Stimulated activated CD4-positive, alpha-beta T cell treated with anti-CD3 and anti-CD28 coated beads, Interleukin-2, amount 100 ng/mL, for 4 hours (primary cell): ENCODE measurements around the gene CEP295NL.
"Not testable (repeated sequence)": the region's sequence is repeated elsewhere in the genome, so short reads cannot be mapped to it uniquely, and the experiment has no call there.

Experiments
- DNase-seq: peaks from one replicate; pipeline ENCODE4 v3.0.0-alpha.2; 2020; ENCODE audit warnings: low read depth

The CEP295NL gene

GRCh38 chr17:78905116-78905515 lies 2.1 kb upstream of the CEP295NL start:
- no peak for DNase-seq

DNA sequence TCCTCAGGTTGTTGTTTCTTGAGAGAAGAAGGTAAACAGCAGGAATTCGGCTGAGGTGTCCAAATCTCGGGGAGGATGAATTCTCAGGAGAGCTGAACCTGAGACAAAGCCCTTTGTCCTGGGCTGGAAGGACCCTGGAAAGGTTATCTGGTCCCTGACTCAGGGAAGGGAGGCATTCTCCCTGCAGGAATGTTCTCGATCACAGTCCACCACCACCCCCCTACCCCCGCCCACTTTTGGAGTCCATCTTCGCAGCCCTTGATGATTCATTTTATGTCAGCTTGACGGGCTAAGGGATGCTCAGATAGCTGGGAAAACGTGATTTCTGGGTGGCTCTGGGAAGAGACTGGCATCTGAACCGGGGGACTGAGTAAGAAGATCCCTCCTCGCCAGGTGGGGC lies 1.4 kb upstream of the CEP295NL start:
- no peak for DNase-seq

GRCh38 chr17:78902231-78902630 lies 770 bp downstream of the CEP295NL start:
- not testable (repeated sequence) for DNase-seq

- no peak for DNase-seq
These were observed 1.2 kb downstream of the CEP295NL start for GRCh38 chr17:78901806-78902205.

GRCh38 chr17:78900816-78901215 lies 2.2 kb downstream of the CEP295NL start:
- DNase-seq, result no peak

DNA sequence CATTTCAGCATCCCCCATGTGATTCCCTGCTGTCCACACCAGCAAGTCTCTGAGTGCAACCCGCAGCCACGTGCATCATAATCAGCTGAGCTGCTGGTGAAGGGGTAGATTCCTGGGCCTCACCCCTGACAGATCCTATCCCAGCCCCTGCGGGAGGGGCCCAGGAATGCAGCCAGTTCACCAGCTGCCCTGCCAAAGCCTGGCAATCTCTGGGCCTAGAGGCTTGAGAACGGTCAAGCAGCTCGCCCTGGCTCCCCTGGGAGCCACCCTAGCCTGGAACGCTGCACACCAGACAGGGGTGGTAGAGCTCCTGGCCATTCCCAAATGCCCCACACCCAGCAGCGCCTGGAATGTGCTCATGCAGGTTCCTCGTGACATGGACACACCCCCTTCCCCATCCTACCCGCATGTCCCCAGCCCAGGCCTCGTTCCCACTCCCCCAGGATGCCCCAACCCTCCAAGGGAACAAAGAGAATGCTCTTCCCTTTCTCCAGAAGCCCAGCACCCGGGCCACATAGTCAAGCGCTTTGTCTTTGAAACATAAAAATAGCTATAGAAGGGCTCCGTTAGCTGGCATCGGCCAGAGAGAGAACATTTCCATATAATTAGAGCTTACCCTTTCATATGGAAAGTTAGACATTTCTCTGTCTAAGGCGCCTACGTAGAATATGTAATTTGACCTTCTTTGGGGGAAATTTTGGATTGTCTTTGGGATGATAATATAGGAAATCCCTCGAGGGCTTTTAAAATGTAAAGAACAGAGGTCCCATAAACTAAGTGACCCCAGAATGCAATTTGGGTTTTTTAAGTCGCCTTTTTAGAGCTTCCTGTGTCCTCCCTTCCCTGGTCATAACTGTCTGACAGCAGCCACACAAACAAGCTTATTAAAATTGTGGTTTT lies 3.4 kb downstream of the CEP295NL start:
- DNase-seq, result no peak

GRCh38 chr17:78898947-78899346 lies 4.1 kb downstream of the CEP295NL start:
- no peak for DNase-seq

- DNase-seq, result no peak
These were observed 4.7 kb downstream of the CEP295NL start for GRCh38 chr17:78898075-78898836.

DNA sequence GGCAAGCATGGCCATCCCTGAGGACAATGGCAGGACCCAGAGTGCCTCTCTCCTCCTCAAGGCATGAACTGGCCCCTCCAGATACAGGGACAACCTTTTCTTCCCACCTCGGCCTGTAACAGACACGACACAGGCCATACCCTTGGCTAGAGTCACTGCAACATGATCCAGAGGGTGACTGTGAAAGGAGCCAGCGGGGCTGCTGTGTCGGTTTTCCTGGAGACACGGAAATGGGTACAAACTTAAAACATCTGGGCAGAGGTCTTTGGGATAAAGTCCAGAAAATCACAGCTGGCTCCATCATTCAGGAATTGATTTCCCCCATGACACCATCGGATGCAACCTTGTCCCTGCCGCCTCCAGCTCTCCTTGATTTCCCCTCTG lies 5.3 kb downstream of the CEP295NL start:
- no peak for DNase-seq

DNA sequence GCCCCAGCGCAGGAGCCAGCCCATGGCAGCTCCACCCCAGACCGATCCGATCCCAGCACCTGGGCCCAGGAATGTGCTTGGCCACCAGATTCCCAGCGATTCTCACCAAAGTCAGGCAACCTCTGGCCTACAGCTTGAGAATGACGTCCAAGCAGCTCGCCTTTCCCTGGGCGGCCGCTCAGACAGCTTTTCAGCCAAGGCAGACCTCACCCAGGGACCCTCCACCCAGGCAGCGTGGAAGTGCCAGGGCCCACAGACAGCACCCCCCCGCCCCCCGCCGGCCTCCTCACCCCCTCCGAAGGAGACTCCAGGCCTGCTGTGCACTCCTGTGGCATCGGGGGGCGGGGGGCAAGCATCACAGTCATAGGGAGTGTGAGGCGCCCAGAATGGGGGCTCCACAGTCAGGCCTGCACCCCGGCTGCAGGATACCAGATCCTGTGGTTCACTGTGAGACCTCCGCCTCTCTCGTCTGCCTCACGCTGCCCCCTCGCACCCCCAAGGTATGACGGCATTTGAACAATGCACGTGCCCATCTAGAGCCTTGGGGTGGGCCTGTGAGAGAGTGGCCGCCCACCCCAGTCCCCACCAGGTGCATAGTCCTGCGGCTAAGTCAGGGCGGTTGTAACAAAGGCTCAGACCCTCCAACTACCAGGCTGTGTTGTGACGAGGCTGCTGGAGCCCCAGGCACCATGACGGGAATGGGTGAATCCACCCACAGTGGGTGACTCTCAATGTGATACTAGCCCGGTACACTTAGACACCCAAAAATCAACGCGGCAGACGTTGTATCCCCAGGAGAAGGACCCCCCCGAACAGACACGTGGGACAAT lies 6.0 kb downstream of the CEP295NL start:
- no peak for DNase-seq

- DNase-seq, result no peak
These were observed 6.7 kb downstream of the CEP295NL start for GRCh38 chr17:78896091-78896833.

- DNase-seq, result no peak
These were observed 7.7 kb downstream of the CEP295NL start for GRCh38 chr17:78895322-78895721.

GRCh38 chr17:78893684-78894083 lies 9.3 kb downstream of the CEP295NL start:
- DNase-seq, result no peak

DNA sequence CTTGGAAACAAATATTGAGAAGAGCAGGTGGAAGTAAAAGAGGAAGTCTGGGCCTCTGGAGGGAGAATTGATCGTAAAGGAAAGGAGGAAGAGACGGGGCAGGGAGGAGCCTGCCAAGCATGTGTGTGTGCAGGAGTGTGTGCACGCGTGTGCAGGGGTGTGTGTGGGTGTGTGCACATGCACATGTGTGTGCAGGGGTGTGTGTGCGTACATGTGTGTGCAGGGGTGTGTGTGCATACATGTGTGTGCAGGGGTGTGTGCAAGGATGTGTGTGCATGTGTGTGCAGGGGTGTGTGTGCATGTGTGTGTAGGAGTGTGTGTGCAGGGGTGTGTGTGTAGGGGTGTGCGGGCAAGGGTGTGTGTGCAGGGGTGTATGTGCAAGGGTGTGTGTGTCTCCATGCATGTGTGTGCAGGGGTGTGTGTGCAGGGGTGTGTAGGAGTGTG lies 10.0 kb downstream of the CEP295NL start:
- no peak for DNase-seq

DNA sequence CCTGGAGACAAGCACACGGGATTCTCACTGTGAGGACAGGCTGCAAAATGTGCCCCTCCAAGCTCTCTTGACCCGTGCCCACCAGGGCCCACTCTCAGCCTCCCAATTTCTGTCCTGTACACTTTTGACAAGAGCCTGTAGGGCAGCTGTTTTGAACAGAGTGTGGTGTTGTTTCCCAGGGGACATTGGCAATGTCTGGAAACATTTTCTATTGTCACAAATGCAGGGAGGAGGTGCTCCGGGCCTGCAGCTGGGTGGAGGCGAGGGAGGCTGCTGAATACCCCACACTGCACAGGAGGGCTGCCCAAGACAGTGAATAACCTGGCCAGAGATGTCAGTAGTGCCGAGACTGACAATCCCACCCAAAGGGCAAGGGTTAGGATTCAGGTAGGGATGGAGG lies 10.5 kb downstream of the CEP295NL start:
- no peak for DNase-seq

- DNase-seq, result no peak
These were observed 10.9 kb downstream of the CEP295NL start for GRCh38 chr17:78892062-78892456.

- no peak for DNase-seq
These were observed 11.5 kb downstream of the CEP295NL start for GRCh38 chr17:78891406-78892061.

DNA sequence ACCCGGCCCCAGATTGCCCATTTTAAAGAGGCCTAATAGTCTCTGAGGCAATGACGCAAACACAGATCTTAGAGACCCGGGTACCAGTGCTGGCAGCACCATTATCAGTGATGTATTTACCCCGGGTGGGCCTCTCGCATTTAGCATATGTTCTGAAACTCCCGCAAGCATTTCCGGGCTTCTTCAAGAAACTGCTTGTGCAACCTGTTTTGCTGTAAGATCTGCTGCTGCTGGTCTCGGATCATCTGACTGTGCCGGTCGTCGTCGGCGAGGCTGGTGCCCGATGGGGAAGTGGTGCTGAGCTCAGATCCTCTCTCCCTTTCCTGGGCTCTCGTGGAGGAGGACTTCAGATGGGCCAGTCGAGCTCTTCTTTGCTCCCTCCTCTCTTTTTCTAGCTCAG lies 12.5 kb downstream of the CEP295NL start:
- peak; percentile 10 for DNase-seq

GRCh38 chr17:78890096-78890495 lies 12.9 kb downstream of the CEP295NL start:
- DNase-seq, result not testable (repeated sequence)

GRCh38 chr17:78889531-78889930 lies 13.5 kb downstream of the CEP295NL start:
- peak; percentile 5 for DNase-seq

DNA sequence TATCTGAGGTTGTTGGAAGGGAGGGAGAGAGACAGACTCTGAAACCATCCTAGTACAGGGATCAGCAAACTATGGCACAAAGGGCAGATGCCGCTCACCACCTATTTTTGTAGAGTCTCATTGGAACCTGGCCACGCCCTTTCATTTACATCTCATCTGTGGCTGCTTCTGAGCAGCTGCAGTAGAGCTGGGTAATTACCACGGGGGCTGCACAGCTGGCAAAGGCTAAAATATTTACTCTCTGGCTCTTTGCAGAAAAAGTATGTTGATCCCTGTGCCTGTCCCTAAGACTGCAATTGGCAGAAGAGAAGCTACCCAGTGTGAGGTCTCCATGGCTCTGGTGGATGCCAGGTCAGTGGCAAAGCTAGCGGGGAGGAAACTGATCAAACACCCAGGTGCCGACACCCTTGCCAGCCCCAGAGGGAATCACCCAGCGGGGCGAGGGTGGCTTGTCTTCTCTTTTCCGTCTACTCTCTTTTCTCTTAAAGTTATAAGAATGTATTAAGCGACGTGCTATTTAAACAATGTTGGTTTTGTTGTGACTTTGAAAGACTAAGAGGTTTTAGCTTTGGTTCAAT lies 14.0 kb downstream of the CEP295NL start:
- DNase-seq, result no peak
